Gastroesophageal sphincter (tissue), 3 donors: ENCODE results near the gene PDHA2.

ENCODE experiments used
- CTCF ChIP-seq, 4 experiments: fragments of 200-600 bp in 2 of 4; fragments of 450-650 bp in 2 of 4; sonication (generic) in 1 of 4; IDR thresholded peaks; one replicate each; pipeline ENCODE4 v1.5.1; 2017 to 2019; ENCODE audit warnings: antibody characterized with exemption in 4 of 4, mild to moderate bottlenecking in 2 of 4, moderate library complexity in 2 of 4
- POLR2A ChIP-seq, 2 donors: fragments of 450-650 bp; IDR thresholded peaks; one replicate each; pipeline ENCODE4 v1.6.1; 2017; ENCODE audit warnings: antibody characterized with exemption in 2 of 2, mild to moderate bottlenecking in 2 of 2, moderate library complexity in 1 of 2
- POLR2AphosphoS5 ChIP-seq: sonication (generic); formaldehyde crosslinking; IDR thresholded peaks from one replicate; pipeline ENCODE4 v1.6.1; 2017; ENCODE audit warnings: antibody characterized with exemption

DNA sequence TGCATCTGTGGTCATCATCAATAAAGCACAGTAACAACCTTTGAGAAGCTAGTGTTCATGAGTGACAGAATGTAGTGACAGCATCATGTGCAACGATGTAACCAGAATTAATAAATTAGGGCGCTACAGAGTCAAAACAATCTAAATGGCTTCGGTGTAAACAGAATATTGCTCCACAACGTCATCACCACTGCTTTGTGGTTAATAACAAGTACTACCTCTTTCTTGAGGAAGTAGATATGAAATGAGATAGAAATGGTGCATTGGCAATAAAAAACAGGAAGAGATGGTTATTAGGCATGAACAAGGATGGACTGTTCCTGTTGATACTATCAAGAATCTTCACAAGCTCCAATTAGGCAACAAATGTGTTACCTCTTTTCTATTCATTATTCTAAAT, 8.7 kb upstream of the PDHA2 start:
- no peak for TF ChIP-seq CTCF (IDR thresholded peaks at IDR 0.05)
- TF ChIP-seq POLR2AphosphoS5, result no peak
- TF ChIP-seq POLR2A (IDR thresholded peaks at IDR 0.05), result no peak
